ENCODE results near the gene AAMP. TPM values are rescaled to one million over a fixed set of nuclear protein-coding genes. Genes with fewer than 3 reads are reported as not detected.

The AAMP gene
- total RNA-seq, 1 donor from 2014 or later: 39.6 TPM

DNA sequence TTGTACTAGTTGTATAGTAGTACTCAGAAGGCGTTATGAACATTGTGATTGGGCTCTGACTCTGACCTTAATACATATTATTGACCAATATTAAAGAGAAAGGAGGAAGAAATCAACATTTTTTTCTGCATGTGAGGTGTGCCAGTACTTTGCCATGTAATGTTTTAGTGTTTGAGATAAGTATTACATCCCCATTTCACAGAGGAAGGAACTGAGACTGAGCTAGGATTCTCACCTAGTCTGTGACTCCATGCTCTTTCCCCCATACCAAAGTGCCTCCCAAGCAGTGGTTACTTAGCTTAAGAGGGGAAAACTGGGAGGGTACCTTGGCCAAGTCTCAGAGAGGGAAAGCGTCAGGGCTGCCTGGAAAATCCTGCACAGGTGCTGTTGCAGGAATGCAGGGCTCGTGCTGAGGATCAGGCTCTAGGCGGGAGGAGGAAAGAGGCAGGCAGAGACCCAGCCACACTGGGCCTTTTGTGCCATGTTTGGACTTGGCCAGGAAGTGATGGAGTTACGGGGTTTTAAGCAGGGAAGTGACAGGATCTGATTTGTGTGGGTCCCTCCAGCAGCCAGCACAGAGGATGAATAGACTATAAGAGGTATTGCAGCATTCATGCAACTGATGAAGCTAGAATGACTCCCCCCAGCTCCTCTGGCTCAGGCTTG is 2.1 kb upstream of the AAMP start:
- H3K4me1 Mint-ChIP-seq (ENCODE audit: low read depth): peaks cover 40% of the 10 kb centered on the region
- peak overlapping the region; percentile 95 for H3K4me3 Mint-ChIP-seq (ENCODE audit: unreplicated experiment)
- no peaks in the 10 kb centered on the region for H3K9me3 Mint-ChIP-seq (ENCODE audit: low read depth)
- TF ChIP-seq, protein P1, sequence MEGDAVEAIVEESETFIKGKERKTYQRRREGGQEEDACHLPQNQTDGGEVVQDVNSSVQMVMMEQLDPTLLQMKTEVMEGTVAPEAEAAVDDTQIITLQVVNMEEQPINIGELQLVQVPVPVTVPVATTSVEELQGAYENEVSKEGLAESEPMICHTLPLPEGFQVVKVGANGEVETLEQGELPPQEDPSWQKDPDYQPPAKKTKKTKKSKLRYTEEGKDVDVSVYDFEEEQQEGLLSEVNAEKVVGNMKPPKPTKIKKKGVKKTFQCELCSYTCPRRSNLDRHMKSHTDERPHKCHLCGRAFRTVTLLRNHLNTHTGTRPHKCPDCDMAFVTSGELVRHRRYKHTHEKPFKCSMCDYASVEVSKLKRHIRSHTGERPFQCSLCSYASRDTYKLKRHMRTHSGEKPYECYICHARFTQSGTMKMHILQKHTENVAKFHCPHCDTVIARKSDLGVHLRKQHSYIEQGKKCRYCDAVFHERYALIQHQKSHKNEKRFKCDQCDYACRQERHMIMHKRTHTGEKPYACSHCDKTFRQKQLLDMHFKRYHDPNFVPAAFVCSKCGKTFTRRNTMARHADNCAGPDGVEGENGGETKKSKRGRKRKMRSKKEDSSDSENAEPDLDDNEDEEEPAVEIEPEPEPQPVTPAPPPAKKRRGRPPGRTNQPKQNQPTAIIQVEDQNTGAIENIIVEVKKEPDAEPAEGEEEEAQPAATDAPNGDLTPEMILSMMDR (IDR thresholded peaks at IDR 0.05): no peak
- no peaks in the 10 kb centered on the region for H3K27me3 Mint-ChIP-seq (ENCODE audit: low read depth)
- DNase-seq (ENCODE audit: low spot score): no peak
- H3K27ac Mint-ChIP-seq (ENCODE audit: unreplicated experiment): peak overlapping the region; percentile 90
- peaks cover 23% of the 10 kb centered on the region for H3K36me3 Mint-ChIP-seq (ENCODE audit: low read depth)

DNA sequence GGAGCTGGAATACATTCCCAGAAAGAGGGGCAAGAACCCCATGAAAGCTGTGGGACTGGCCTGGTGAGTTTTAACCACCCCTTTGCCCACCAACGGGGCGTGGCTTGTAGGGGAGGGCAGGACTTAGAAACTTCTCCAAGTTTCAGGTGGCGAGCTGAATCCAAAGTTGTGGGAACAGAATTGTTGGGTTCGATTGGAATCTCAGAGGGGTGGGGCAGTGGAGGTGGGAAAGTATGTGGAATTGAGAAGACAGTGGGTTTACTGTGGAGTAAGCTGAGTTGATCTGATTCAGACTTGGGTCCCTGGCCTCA is 1.5 kb upstream of the AAMP start:
- H3K9me3 Mint-ChIP-seq (ENCODE audit: low read depth): no peaks in the 10 kb centered on the region
- no peaks in the 10 kb centered on the region for H3K27me3 Mint-ChIP-seq (ENCODE audit: low read depth)
- H3K27ac Mint-ChIP-seq (ENCODE audit: unreplicated experiment): peak overlapping the region; percentile 90
- TF ChIP-seq, protein P1 (IDR thresholded peaks at IDR 0.05): no peak
- peaks cover 40% of the 10 kb centered on the region for H3K4me1 Mint-ChIP-seq (ENCODE audit: low read depth)
- H3K36me3 Mint-ChIP-seq (ENCODE audit: low read depth): peaks cover 19% of the 10 kb centered on the region
- H3K4me3 Mint-ChIP-seq (ENCODE audit: unreplicated experiment): peak overlapping the region; percentile 95
- DNase-seq (ENCODE audit: low spot score): no peak

DNA sequence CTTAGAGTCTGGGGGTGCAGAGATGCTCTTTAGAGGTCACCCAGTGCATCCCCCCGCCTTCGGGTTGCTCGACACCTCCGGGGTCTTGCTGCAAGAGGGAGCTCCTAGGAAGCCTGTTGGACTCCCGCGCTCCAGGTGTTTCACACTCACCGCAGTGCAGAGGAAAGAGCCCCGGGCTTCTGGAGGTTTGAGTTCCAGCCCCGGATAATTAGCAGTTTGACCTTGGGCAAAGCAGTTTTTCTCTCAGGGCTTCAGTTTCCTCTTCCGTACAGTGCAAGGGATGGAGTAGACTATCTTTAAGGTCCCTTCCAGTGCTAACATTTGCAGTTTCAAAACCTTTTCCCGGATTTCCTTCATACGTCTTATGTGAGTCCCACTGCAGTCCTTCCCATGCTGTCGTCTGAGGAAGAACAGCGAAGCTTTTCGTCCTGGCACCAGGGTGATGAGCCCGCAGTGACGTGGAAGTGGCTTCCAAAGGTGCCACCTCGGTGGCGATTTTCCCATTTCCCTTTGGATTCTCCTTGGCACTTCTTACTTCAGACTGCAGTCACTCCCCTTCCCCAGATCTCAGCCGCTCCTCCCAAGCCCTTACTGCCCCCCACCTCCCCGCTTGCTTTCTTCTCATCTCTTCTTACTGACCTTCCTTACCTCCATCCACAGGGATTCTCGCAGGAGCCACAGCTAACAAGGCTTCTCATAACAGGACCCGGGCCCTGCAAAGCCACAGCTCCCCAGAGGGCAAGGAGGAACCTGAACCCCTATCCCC is 967 bp upstream of the AAMP start:
- no peaks in the 10 kb centered on the region for H3K27me3 Mint-ChIP-seq (ENCODE audit: low read depth)
- no peaks in the 10 kb centered on the region for H3K9me3 Mint-ChIP-seq (ENCODE audit: low read depth)
- peak overlapping the region; percentile 90 for H3K27ac Mint-ChIP-seq (ENCODE audit: unreplicated experiment)
- peaks cover 20% of the 10 kb centered on the region for H3K36me3 Mint-ChIP-seq (ENCODE audit: low read depth)
- H3K4me1 Mint-ChIP-seq (ENCODE audit: low read depth): peaks cover 40% of the 10 kb centered on the region
- peak overlapping the region; percentile 95 for H3K4me3 Mint-ChIP-seq (ENCODE audit: unreplicated experiment)
- no peak for DNase-seq (ENCODE audit: low spot score)
- TF ChIP-seq, protein P1 (IDR thresholded peaks at IDR 0.05): no peak

DNA sequence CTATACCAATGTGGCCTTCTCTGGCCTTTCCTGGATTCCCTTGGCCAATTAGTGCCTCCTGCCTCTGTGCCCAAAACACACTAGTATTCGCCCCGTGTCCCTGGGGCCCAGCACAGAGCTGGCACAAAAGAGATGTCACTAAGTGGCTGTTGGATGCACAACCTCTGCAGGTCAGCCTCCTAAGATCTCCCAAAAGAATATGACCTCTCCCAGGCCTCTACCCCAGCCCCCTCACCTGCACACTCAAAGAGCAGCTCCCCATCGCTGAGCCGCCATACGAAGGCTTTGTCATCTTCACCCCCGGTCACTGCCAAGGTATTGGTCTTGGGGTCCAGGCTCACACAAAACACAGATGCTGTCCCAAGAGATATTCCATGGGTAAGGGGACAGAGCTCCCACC is 2.7 kb downstream of the AAMP start:
- Mint-ChIP-seq H3K4me3 (ENCODE audit: unreplicated experiment) (no peak overlapping the region), H3K27me3 (ENCODE audit: low read depth) (no peaks in the 10 kb centered on the region), H3K4me1 (ENCODE audit: low read depth) (peaks cover 26% of the 10 kb centered on the region), H3K36me3 (ENCODE audit: low read depth) (peaks cover 13% of the 10 kb centered on the region), H3K27ac (ENCODE audit: unreplicated experiment) (no peak overlapping the region), H3K9me3 (ENCODE audit: low read depth) (no peaks in the 10 kb centered on the region)
- TF ChIP-seq, protein P1 (IDR thresholded peaks at IDR 0.05): no peak
- peak; percentile 40 for DNase-seq (ENCODE audit: low spot score)

DNA sequence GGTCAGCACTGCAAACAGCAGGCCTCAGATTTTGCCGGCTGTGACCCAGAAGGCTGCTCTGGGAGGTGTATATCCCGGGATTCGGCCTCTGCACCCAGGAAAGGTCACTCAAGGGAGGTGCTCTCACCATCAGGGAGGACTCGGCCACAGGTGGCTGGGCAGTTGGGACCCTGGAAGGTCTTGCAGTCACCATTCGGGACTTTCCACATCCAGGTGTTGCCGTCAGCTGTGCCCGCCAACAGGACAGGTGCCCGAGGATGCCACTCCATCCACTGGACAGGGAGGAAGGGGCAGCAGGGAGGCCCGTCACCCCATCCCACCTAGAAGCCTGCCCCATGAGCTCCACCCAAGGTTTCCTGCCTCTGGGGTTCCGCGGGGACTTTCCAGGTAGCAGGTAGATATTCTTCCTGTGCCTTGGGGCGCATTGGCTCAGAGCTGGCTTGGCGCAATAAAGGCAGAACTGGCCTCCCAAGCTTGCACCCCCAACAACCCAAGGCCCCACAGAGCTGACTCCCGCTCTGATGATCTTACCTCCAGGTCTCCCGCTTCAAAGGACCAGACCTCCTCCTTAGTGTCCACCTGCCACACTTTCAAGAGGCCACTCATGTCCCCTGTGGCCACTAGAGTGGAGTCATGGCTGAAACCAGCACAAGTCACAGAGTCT is 3.5 kb downstream of the AAMP start:
- H3K9me3 Mint-ChIP-seq (ENCODE audit: low read depth): no peaks in the 10 kb centered on the region
- DNase-seq (ENCODE audit: low spot score): peak; percentile 81
- peaks cover 13% of the 10 kb centered on the region for H3K36me3 Mint-ChIP-seq (ENCODE audit: low read depth)
- peaks cover 18% of the 10 kb centered on the region for H3K4me1 Mint-ChIP-seq (ENCODE audit: low read depth)
- TF ChIP-seq, protein P1 (IDR thresholded peaks at IDR 0.05): no peak
- no peaks in the 10 kb centered on the region for H3K27me3 Mint-ChIP-seq (ENCODE audit: low read depth)
- no peak overlapping the region for H3K4me3 Mint-ChIP-seq (ENCODE audit: unreplicated experiment)
- H3K27ac Mint-ChIP-seq (ENCODE audit: unreplicated experiment): no peak overlapping the region
